RWPE2 (cell line): ENCODE results near the gene CNOT2.

Experiments
- ATAC-seq: fragments of 200-7000 bp; cut with Tn5 transposase; 3 replicates; pipeline ENCODE4 v1.9.1; 2021; ENCODE audit warnings: low read depth
- DNase-seq: peaks from one replicate; pipeline ENCODE4 v3.0.0-alpha.2; 2020; ENCODE audit warnings: low spot score
- H3K27ac ChIP-seq: fragments of 450-650 bp; 2 replicates; pipeline ENCODE4 v1.5.1; 2017; ENCODE audit warnings: mild to moderate bottlenecking; ENCODE audit not compliant: poor library complexity, severe bottlenecking
- H3K27me3 ChIP-seq: fragments of 250-450 bp; sonication (Bioruptor Pico); 2 replicates; pipeline ENCODE4 v1.5.1; 2021; ENCODE audit warnings: mild to moderate bottlenecking, moderate library complexity; ENCODE audit not compliant: insufficient read depth, poor library complexity, severe bottlenecking
- H3K36me3 ChIP-seq: fragments of 250-450 bp; sonication (Bioruptor Pico); 2 replicates; pipeline ENCODE4 v1.5.1; 2020; ENCODE audit warnings: low read depth, mild to moderate bottlenecking, moderate library complexity
- H3K4me1 ChIP-seq: fragments of 250-450 bp; sonication (Bioruptor Pico); 2 replicates; pipeline ENCODE4 v1.5.1; 2021; ENCODE audit warnings: mild to moderate bottlenecking, moderate library complexity; ENCODE audit not compliant: insufficient read depth, poor library complexity, severe bottlenecking
- H3K4me3 ChIP-seq: fragments of 250-450 bp; sonication (Bioruptor Pico); 2 replicates; pipeline ENCODE4 v1.5.1; 2021; ENCODE audit warnings: mild to moderate bottlenecking, moderate library complexity; ENCODE audit not compliant: severe bottlenecking
- H3K9me3 ChIP-seq: fragments of 250-450 bp; sonication (Bioruptor Pico); 2 replicates; pipeline ENCODE4 v1.5.1; 2021; ENCODE audit warnings: mild to moderate bottlenecking, moderate library complexity; ENCODE audit not compliant: severe bottlenecking
- CTCF ChIP-seq: fragments of 450-650 bp; IDR thresholded peaks from one replicate; pipeline ENCODE4 v1.5.1; 2017; ENCODE audit warnings: mild to moderate bottlenecking, moderate library complexity; ENCODE audit not compliant: poor library complexity, severe bottlenecking

The CNOT2 gene

GRCh38 chr12:70245458-70245857 lies 2.2 kb downstream of the CNOT2 start:
- no peak overlapping the region for H3K4me3 ChIP-seq
- H3K4me1 ChIP-seq, result peaks cover 43% of the 10 kb centered on the region
- peaks cover 51% of the 10 kb centered on the region for H3K36me3 ChIP-seq

GRCh38 chr12:70246580-70246979 lies 3.3 kb downstream of the CNOT2 start:
- no peak for ATAC-seq
- Histone ChIP-seq H3K27ac (no peak overlapping the region), H3K36me3 (peaks cover 40% of the 10 kb centered on the region), H3K27me3 (no peaks in the 10 kb centered on the region), H3K4me3 (no peak overlapping the region), H3K9me3 (no peaks in the 10 kb centered on the region), H3K4me1 (peaks cover 40% of the 10 kb centered on the region)
- DNase-seq, result no peak
- TF ChIP-seq CTCF, result no peak

More at GRCh38 chr12:70245458-70245857, 2.2 kb downstream of the CNOT2 start:
- H3K9me3 ChIP-seq, result no peaks in the 10 kb centered on the region
- H3K27me3 ChIP-seq, result no peaks in the 10 kb centered on the region
- ATAC-seq (no peak), DNase-seq (no peak)
- no peak overlapping the region for H3K27ac ChIP-seq
- no peak for TF ChIP-seq CTCF

GRCh38 chr12:70247653-70248199 lies 4.5 kb downstream of the CNOT2 start:
- DNase-seq, result no peak
- H3K4me1 ChIP-seq, result peaks cover 36% of the 10 kb centered on the region
- no peak for TF ChIP-seq CTCF
- no peak overlapping the region for H3K27ac ChIP-seq
- H3K4me3 ChIP-seq, result no peak overlapping the region
- no peak for ATAC-seq
- no peaks in the 10 kb centered on the region for H3K9me3 ChIP-seq
- H3K27me3 ChIP-seq, result no peaks in the 10 kb centered on the region
- peaks cover 41% of the 10 kb centered on the region for H3K36me3 ChIP-seq

- no peaks in the 10 kb centered on the region for H3K27me3 ChIP-seq
- no peaks in the 10 kb centered on the region for H3K9me3 ChIP-seq
- no peak for DNase-seq
- H3K4me1 ChIP-seq, result peaks cover 39% of the 10 kb centered on the region
- ATAC-seq, result no peak
- peaks cover 43% of the 10 kb centered on the region for H3K36me3 ChIP-seq
- no peak overlapping the region for H3K4me3 ChIP-seq
- H3K27ac ChIP-seq, result no peak overlapping the region
- TF ChIP-seq CTCF, result no peak
Measured at GRCh38 chr12:70248876-70249275, 5.6 kb downstream of the CNOT2 start.

- no peaks in the 10 kb centered on the region for H3K9me3 ChIP-seq
- no peak overlapping the region for H3K27ac ChIP-seq
- peaks cover 36% of the 10 kb centered on the region for H3K36me3 ChIP-seq
- no peak for TF ChIP-seq CTCF
- H3K27me3 ChIP-seq, result no peaks in the 10 kb centered on the region
- no peak for DNase-seq
- H3K4me1 ChIP-seq, result peaks cover 35% of the 10 kb centered on the region
- H3K4me3 ChIP-seq, result no peak overlapping the region
- ATAC-seq, result no peak
Measured at GRCh38 chr12:70249903-70250302, 6.7 kb downstream of the CNOT2 start.
